GM21390 (cell line): ENCODE data around the gene SLC34A3.

Source experiments
- ATAC-seq: cut with Tn5 transposase; IDR thresholded peaks from one replicate; pipeline ENCODE4 v1.9.1; 2021; ENCODE audit not compliant: unreplicated experiment

SLC34A3 gene

DNA sequence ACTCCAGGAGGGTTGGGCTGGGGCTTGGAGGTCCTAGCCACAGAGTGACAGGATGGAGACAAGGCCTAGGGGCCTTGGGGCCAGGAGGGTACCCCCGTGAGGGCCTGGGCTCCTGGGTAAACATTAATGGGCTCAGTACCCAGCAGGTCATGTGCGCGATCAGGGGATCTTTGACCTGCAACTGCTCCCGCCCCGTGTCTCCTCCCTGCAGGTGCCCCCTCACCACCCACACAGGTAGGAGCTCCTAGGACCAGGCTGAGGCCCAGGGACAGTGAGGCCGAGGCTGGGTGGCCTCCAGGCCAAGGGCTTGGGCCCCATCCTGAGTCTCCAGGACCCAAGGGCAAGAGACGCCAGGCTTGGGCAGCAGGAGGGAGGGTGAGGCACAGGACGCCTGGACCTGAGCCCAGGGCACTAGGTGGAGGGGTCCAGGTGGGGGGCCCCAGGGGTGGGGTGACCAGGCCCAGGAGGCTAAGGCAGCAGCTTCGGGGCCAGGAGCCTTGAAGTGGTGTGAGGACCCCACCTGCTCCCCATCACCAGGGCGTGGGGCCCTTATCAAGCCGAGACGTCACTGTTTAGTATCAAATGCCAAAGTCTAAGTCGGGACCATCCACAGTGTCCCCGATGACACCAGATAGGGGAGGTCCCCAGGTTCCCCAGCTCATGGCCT is at the start of gene SLC34A3:
Gene SLC34A3 (plus strand): TSS at position 197 of the 667 bp plus-strand sequence. CDS start 802 bp downstream, outside the sequence.
- no peak for ATAC-seq

DNA sequence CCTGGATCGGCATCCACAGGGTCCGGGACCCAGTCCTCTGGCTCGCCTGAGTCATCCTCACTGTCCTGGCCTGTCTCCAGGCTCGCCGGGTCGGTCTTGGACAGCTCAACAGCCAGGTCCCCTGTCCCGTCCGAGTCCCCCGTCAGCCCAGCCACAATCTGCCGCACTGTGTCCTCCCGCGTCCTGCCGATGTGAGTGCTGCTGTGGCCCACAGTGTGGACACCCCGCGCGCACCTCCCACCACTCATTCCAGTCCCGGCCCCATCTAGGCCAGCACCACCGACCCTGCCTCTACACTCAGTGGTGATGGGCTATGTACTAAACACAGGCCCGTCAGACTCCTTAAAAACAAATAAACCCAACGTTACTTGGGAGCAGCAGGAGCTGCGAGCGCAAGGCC is 49.0 kb upstream of the SLC34A3 start:
- no peak for ATAC-seq

- no peak for ATAC-seq
These were observed 47.9 kb upstream of the SLC34A3 start for GRCh38 chr9:137182836-137183235.

DNA sequence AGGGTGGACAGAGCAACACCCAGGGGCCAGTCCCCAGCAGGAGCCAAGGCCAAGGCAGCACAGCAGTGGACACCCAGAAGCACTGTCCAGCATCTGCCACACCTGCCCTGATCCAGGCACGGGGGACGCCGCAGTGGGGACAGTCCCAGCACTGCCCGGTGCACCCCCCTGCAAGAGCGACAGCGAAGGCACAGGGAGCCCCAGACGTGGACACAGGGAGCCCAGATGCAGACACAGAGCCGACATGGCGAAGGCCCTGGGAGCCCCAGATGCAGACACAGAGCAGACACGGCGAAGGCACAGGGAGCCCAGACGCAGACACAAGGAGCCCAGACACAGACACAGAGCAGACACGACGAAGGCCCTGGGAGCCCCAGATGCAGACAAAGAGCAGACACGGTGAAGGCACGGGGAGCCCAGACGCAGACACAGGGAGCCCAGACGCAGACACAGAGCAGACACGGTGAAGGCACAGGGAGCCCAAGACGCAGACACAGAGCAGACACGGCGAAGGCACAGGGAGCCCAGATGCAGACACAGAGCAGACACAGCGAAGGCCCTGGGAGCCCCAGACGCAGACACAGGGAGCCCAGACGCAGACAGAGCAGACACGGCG is 46.6 kb upstream of the SLC34A3 start:
- ATAC-seq, result no peak

DNA sequence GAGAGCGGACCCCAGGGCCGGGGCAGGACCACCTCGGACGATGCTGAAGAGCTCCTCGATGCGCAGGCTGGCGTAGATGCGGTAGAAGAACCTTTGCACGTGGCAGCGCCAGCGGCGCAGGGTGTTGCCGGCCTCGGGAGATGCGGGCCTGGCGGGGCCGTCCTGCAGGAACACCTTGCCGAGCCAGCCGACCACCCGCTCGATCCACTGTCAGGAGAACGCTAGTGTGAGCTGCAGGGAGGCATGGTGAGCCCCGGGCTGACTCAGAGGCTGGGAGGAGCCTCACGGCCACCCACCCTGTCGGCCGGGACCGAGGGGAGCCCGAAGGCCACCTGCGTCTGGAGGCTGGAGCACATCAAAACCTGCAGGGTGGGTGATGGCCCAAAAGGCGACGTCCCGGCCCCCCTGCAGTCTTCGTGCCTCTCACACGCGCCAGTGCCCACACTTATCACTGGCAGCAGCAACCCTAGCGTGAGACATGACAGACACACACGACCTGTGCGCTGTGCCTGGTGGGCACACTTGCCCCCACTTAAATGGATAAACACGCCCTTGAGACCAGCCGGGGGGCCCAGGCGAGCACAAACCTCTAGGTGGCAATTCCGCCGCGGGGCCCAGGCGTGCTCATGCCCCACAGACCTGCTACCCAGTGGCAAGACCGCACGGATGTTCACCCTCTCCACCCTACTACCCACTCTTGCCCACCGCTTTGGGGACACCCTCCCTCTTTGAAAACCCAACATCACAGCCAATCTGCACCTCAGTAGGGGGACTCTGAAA is 45.6 kb upstream of the SLC34A3 start:
- ATAC-seq, result no peak

DNA sequence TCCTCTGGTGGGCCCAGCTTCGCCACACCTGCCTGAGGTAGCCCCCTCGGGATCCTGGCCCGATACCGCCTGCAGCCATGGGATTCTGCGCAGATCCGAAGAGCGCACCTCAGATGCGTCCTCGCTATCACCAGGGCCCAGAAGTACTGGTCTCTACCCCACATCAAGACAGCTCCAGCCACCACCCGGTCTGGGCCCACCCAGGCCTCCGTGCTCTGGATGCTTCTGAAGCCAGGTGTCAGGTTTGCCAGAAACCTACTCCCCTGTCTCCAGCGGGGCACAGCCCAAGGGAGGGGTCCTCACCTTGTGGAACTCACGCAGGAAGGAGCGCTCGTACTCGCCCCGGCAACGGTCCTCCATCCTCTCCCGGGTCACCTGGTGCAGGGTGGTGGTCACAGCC is 44.8 kb upstream of the SLC34A3 start:
- ATAC-seq, result no peak

- ATAC-seq, result no peak
These were observed 44.3 kb upstream of the SLC34A3 start for GRCh38 chr9:137186385-137186784.

DNA sequence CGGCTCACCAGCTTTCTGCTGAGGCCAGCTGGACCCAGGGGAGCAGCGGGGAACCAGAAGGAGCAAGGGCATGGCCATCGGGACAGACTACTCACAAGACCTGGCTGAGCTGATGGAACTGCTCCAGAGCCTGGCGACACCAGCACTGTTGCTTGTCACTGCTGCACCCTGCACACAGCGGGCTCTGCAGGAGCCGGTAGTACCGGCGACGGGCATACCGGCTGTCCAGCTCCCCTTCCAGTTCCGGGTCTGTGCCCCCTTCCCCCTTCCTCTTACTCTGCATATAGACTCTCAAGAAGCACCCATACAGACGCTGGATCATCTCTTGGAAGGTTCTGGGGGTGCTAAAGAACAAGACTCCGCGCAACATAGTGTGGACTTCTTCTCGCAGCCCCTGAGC is 43.3 kb upstream of the SLC34A3 start:
- ATAC-seq, result no peak

GRCh38 chr9:137188086-137188489 is 42.6 kb upstream of the SLC34A3 start:
- no peak for ATAC-seq

- ATAC-seq, result peak; percentile 70
These were observed 42.0 kb upstream of the SLC34A3 start, which contains the start of the genes ANAPC2 and SSNA1 for GRCh38 chr9:137188490-137189296. TSS of gene ANAPC2 (minus strand) at chr9:137188560. CDS start at chr9:137188532, 28 bp downstream. TSS of gene SSNA1 (plus strand) at chr9:137188676. CDS start at chr9:137188727, 51 bp downstream.

DNA sequence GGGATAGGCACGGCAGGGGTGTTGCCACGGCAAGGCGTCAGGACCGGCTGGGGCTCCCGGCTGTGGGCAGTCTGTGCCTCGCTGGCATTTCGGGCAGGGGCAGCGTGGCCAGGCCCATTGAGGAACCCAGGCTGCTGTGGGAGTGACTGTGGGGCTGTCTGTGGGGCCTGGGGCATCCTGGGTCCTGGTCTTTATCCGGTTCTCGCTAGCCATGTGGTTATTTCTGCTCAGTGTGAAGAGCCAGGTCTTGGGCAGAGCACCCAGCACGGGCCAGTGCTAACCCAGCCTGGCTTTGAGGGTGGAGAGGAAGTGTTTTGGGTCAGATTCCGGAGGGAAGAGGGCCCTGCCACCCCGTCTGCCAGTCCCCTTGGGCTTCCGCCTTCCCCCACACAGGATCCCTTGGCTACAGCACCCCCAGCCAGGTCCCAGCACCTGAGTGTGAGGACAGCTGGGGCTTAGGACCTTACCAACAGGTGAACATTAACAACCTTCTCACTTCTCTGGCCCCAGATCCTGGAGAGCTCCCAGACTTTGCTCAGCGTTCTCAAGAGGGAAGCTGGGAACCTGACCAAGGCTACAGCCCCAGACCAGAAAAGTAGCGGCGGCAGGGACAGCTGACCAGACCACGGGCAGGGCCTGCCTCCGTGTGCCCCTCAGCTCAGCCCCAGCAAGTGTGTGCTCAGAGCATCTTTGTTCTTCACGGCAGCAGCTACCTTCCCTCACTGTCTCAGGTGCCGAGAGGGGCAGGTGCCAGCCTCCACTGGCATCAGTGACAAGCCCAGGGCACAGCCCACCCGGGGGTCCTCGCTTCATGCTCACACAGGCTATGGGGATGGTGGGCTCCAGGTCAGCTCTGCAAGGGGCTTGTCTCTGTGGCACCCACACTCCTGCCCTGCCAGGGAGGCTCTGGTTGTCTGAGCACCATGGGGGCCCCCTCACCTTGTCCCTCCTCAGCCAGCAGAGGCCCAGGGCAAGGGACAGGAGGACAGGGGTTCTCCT is 41.1 kb upstream of the SLC34A3 start:
- ATAC-seq, result no peak

DNA sequence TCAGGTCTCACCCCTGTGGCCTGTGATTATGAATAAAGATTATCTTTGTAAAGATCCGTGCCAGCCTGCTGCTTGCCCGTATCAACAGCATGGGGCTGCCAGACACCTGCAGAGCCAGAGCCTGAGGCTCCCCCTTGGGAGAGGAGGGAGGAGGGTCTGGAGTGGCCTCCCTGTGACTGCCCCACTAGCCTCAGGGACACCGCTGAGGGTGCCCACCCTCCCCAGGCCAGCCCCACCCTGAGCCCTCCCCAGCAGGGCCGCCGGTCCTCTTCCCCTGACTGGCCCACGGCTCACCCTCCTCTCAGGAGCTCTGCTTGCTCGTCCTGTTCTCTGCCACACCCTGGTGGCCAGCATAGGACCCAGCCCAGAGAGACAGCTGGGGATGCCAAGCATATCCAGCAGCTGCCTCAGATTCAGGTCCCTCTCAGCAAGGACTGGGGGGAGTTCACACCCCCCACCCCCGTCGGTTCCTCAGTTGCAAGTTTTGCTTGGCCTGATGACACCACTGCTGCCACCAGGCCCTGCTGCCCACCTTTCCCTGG is 40.3 kb upstream of the SLC34A3 start:
- no peak for ATAC-seq

- no peak for ATAC-seq
These were observed 39.5 kb upstream of the SLC34A3 start for GRCh38 chr9:137191245-137191644.

DNA sequence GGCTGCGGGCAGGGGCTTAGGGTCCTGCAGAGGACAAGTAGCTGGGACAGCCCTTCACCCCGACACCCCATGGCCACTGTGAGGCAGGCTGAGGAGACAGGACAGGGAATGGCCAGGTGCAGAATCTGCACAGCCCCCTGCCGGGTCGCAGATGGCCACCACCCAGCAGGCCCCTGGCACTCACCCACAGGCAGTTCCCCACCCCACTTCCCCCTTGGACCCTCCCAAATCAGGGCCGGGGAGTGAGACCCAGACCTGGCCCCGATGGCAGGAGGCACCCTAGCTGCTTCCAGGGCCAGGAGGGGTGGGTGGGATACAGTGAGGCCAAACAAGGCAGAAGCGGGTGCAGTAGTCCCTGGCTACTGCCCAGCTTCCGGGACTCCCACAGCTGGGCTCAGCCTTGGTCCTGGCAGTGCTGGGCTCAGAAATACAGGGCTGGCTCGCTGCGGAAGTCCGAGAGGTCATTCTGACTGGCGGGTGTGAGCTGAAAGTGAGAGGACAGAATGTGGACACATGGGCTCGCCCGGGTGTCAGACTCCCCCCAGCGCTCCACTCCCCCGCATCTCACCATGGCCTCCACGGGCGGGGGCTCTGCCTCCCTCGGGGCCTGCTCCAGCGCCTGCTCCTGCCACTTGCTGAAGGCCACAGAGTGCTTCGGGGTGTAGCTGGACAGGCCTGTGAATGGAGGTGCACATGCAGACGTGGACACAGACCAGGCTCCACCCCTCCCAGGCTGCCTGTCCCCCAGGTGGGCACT is 38.8 kb upstream of the SLC34A3 start:
- ATAC-seq, result no peak

DNA sequence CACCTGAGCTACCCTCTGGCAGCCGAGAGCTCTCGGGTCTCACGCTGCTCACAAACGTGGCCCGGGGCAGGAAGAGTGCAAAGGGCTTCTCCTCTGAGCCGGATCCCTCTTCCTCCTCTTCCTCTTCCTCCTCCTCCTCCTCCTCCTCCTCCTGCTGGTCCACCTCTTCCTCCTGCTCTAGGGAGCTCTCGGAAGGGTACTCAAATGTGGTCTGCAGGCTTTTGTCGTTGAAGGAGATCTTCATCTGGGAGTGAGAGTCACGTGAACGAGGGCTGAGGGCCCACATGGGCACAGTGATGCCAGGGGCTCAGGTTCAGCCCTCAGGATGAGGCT is 38.3 kb upstream of the SLC34A3 start:
- no peak for ATAC-seq

DNA sequence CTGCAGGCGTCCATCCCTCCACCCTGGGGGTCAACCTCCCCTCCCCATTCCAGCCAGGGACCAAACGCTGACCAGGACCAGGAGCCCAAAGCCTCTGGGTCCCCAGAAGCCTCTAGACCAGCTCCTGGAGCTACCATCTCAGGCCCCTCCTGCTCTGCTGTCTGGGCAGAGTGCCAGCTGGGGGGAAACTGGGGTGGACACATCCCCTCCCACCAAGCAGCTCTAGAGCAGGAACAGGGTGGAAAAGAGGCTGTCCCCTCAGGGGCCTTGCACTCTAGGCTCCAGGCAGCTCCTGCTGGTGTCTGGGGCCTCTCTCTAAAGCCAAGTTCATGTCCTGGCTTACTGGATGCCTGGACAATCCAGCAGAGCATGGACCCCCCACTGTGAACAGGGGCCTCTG is 37.8 kb upstream of the SLC34A3 start:
- no peak for ATAC-seq

GRCh38 chr9:137193771-137194170 is 36.9 kb upstream of the SLC34A3 start:
- no peak for ATAC-seq

DNA sequence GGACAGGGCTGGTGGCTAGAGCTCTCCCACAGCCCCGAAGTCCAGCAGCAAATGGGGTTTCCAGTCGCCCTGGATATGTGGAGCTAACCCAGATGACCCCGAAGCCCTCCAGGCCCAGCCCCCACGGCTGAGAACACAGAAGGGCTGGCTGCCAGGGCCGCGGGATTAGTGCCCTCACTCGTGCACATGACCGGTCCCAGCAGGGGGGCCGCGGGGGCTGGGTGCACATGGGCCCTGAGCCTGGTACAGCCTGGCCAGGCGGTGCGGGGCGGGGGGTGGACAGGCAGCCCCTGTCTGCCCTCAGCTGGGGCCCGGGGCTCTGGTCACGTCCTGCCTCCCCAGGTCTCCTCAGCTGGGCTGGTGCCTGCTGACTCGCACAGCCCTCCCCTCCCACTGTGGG is 36.3 kb upstream of the SLC34A3 start:
- ATAC-seq, result no peak

- no peak for ATAC-seq
These were observed 35.8 kb upstream of the SLC34A3 start for GRCh38 chr9:137194909-137195308.
